OCI-LY1 (cell line): ENCODE measurements around the gene FIS1.

Experiments used
- H2AFZ ChIP-seq: fragments of 200-600 bp; sonication (generic), shearing (Covaris generic); 2 replicates; pipeline ENCODE4 v1.6.0; 2014; ENCODE audit warnings: antibody characterized with exemption, mild to moderate bottlenecking, low read length
- H3F3A ChIP-seq: fragments of 200-600 bp; sonication (generic), shearing (Covaris generic); 2 replicates; pipeline ENCODE4 v1.6.0; 2014; ENCODE audit warnings: mild to moderate bottlenecking, antibody characterized with exemption, low read length, moderate library complexity; ENCODE audit not compliant: insufficient read depth
- H3K27ac ChIP-seq: fragments of 200-600 bp; sonication (generic); 2 replicates; pipeline ENCODE4 v1.5.1; 2014; ENCODE audit warnings: low read length, mixed run types, mild to moderate bottlenecking, low read depth; ENCODE audit not compliant: poor library complexity, severe bottlenecking
- H3K27me3 ChIP-seq: fragments of 200-600 bp; sonication (generic); 2 replicates; pipeline ENCODE4 v1.6.0; 2014; ENCODE audit warnings: antibody characterized with exemption, mild to moderate bottlenecking, low read length, moderate library complexity; ENCODE audit not compliant: insufficient read depth
- H3K36me3 ChIP-seq: fragments of 200-600 bp; sonication (generic); 2 replicates; pipeline ENCODE4 v1.6.1; 2014; ENCODE audit warnings: mild to moderate bottlenecking, antibody characterized with exemption, low read length, moderate library complexity, mixed read lengths; ENCODE audit not compliant: insufficient read depth
- H3K4me1 ChIP-seq: fragments of 200-600 bp; sonication (generic); 2 replicates; pipeline ENCODE4 v1.5.1; 2014; ENCODE audit warnings: mild to moderate bottlenecking, low read length, moderate library complexity; ENCODE audit not compliant: insufficient read depth, severe bottlenecking
- H3K4me2 ChIP-seq: fragments of 200-600 bp; sonication (generic), shearing (Covaris generic); 2 replicates; pipeline ENCODE4 v1.6.1; 2014; ENCODE audit warnings: low read length
- H3K4me3 ChIP-seq: fragments of 200-600 bp; sonication (generic); 2 replicates; pipeline ENCODE4 v1.5.1; 2014; ENCODE audit warnings: low read length, low read depth, mild to moderate bottlenecking, mixed read lengths; ENCODE audit not compliant: poor library complexity, severe bottlenecking
- H3K79me2 ChIP-seq: fragments of 200-600 bp; shearing (Covaris generic); 2 replicates; pipeline ENCODE4 v1.6.1; 2016; ENCODE audit warnings: mixed run types, low read length, mixed read lengths; ENCODE audit not compliant: insufficient read depth
- H3K9ac ChIP-seq: fragments of 200-600 bp; sonication (generic), shearing (Covaris generic); 2 replicates; pipeline ENCODE4 v1.6.1; 2014; ENCODE audit warnings: mild to moderate bottlenecking, low read length, mixed read lengths
- H3K9me2 ChIP-seq: fragments of 200-600 bp; sonication (generic), shearing (Covaris generic); 2 replicates; pipeline ENCODE4 v1.6.1; 2014; ENCODE audit warnings: low read depth, mild to moderate bottlenecking, low read length, mixed read lengths
- H3K9me3 ChIP-seq: fragments of 200-600 bp; shearing (Covaris generic); 2 replicates; pipeline ENCODE4 v1.6.1; 2014; ENCODE audit warnings: low read length, mixed read lengths
- H4K20me1 ChIP-seq: fragments of 200-600 bp; sonication (generic), shearing (Covaris generic); 2 replicates; pipeline ENCODE4 v1.6.0; 2016; ENCODE audit warnings: mild to moderate bottlenecking, low read length; ENCODE audit not compliant: insufficient read depth
- CTCF ChIP-seq: fragments of 200-600 bp; sonication (generic), shearing (Covaris generic); IDR thresholded peaks from 2 replicates; pipeline ENCODE4 v1.5.1; 2017; ENCODE audit warnings: mild to moderate bottlenecking, antibody characterized with exemption, low read length, moderate library complexity, mixed read lengths
- EZH2 ChIP-seq: fragments of 200-600 bp; sonication (generic), shearing (Covaris generic); IDR thresholded peaks from 2 replicates; pipeline ENCODE4 v1.8.0; 2017; ENCODE audit warnings: borderline replicate concordance, mixed run types, mild to moderate bottlenecking, antibody characterized with exemption, low read length, moderate library complexity, mixed read lengths

Gene FIS1

DNA sequence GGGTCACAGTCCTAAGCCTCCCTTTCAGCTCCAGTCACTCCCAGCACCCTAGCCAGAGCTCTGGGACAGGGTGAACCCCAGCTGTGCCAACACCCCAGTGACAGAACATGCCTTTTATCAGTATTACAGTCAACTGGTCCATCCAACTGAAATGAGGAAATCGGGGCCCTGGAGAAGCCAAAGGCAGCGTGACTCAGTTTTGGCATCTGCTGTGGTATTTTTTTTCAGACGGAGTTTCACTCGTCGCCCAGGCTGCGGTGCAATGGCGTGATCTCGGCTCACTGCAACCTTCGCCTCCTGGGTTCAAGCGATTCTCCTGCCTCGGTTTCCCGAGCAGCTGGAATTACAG lies 3.9 kb downstream of the FIS1 start:
- TF ChIP-seq EZH2 (no peak), CTCF (no peak)
- Histone ChIP-seq H2AFZ (no peak overlapping the region), H3K27me3 (no peaks in the 10 kb centered on the region), H3K27ac (no peak overlapping the region), H3K4me2 (no peak overlapping the region), H3K36me3 (peaks cover 60% of the 10 kb centered on the region), H3K9me2 (no peaks in the 10 kb centered on the region), H3K9ac (no peak overlapping the region), H3K9me3 (no peaks in the 10 kb centered on the region), H3F3A (no peaks in the 10 kb centered on the region), H3K79me2 (peaks cover 8% of the 10 kb centered on the region; the same call in 1 of the 2 replicates), H4K20me1 (no peaks in the 10 kb centered on the region), H3K4me3 (no peak overlapping the region), H3K4me1 (peaks cover 24% of the 10 kb centered on the region)

GRCh38 chr7:101240226-101241014 lies 4.5 kb downstream of the FIS1 start:
- Histone ChIP-seq H4K20me1 (no peaks in the 10 kb centered on the region), H2AFZ (no peak overlapping the region), H3K9me3 (no peaks in the 10 kb centered on the region), H3K9me2 (no peaks in the 10 kb centered on the region), H3K36me3 (peaks cover 54% of the 10 kb centered on the region), H3K27ac (no peak overlapping the region), H3K4me2 (no peak overlapping the region), H3K4me1 (peaks cover 18% of the 10 kb centered on the region), H3K4me3 (no peak overlapping the region), H3K79me2 (peaks cover 8% of the 10 kb centered on the region; the same call in 1 of the 2 replicates), H3F3A (no peaks in the 10 kb centered on the region), H3K27me3 (no peaks in the 10 kb centered on the region), H3K9ac (no peak overlapping the region)
- TF ChIP-seq EZH2 = no peak
- TF ChIP-seq CTCF = no peak

- peaks cover 8% of the 10 kb centered on the region; the same call in 1 of the 2 replicates for H3K79me2 ChIP-seq
- no peak overlapping the region for H3K4me2 ChIP-seq
- no peak overlapping the region for H3K9ac ChIP-seq
- no peaks in the 10 kb centered on the region for H3K9me2 ChIP-seq
- no peak overlapping the region for H3K27ac ChIP-seq
- no peaks in the 10 kb centered on the region for H3K9me3 ChIP-seq
- H2AFZ ChIP-seq = no peak overlapping the region
- peaks cover 54% of the 10 kb centered on the region for H3K36me3 ChIP-seq
- no peaks in the 10 kb centered on the region for H3K27me3 ChIP-seq
- H4K20me1 ChIP-seq = no peaks in the 10 kb centered on the region
- peaks cover 14% of the 10 kb centered on the region for H3K4me1 ChIP-seq
- TF ChIP-seq CTCF (no peak), EZH2 (no peak)
- H3K4me3 ChIP-seq = no peak overlapping the region
- H3F3A ChIP-seq = no peaks in the 10 kb centered on the region
These were observed 5.0 kb downstream of the FIS1 start for GRCh38 chr7:101239951-101240220.
